ENCODE results near the gene PGLYRP4. TPM values are rescaled to one million over a fixed set of nuclear protein-coding genes. Genes with fewer than 3 reads are reported as not detected.

The PGLYRP4 gene
- total and polyA plus RNA-seq, 2 donors = 1.3 to 6.1 TPM

- WGBS = 98% methylated on average over 23 of the region's 23 CpGs
- H3K9me3 ChIP-seq (ENCODE audit: control insufficient read depth in 2 of 2, insufficient read depth in 1 of 2, low read length in 1 of 2) = no peaks in the 10 kb centered on the region
- no peak overlapping the region for H3K27ac ChIP-seq (ENCODE audit: low read depth in 1 of 2, low read length in 1 of 2)
- H3K27me3 ChIP-seq (ENCODE audit: control insufficient read depth in 2 of 2, insufficient read depth in 1 of 2, low read length in 1 of 2) = no peaks in the 10 kb centered on the region
- H3K4me1 ChIP-seq (ENCODE audit: control insufficient read depth in 2 of 2, insufficient read depth in 2 of 2, low read length in 2 of 2) = no peaks in the 10 kb centered on the region
- DNase-seq (ENCODE audit: low read depth in 6 of 9, low spot score in 9 of 9) = no peak
- no peaks in the 10 kb centered on the region for H3K36me3 ChIP-seq (ENCODE audit: control insufficient read depth in 2 of 2, insufficient read depth in 2 of 2, low read length in 1 of 2)
- H3K4me3 ChIP-seq (ENCODE audit: low read length in 2 of 2) = no peak overlapping the region
Measured at GRCh38 chr1:153380711-153381110, 32.1 kb upstream of the PGLYRP4 start.

DNA sequence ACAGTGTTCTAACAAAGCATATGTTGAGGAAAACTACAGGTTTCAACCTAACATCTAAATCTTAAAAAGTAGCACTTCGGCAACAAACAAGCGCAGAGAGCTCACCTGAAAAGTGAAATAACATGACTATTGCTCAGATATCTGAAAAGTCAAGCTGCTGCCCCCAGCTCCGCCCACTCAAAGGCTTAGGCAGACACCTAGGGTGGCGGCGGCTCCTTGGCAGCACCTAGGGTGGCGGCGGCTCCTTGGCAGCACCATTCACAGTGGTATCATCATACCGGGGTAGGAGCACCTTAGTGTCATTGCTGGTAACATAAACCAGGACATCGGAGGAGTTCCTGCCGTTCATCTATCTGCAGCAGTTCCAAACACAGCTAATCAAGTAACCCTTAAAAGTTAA lies 30.9 kb upstream of the PGLYRP4 start:
- no peaks in the 10 kb centered on the region for H3K36me3 ChIP-seq (ENCODE audit: control insufficient read depth in 2 of 2, insufficient read depth in 2 of 2, low read length in 1 of 2)
- H3K4me3 ChIP-seq (ENCODE audit: low read length in 2 of 2) = no peak overlapping the region
- no peaks in the 10 kb centered on the region for H3K4me1 ChIP-seq (ENCODE audit: control insufficient read depth in 2 of 2, insufficient read depth in 2 of 2, low read length in 2 of 2)
- no peak for DNase-seq (ENCODE audit: low read depth in 6 of 9, low spot score in 9 of 9)
- H3K27me3 ChIP-seq (ENCODE audit: control insufficient read depth in 2 of 2, insufficient read depth in 1 of 2, low read length in 1 of 2) = no peaks in the 10 kb centered on the region
- no peaks in the 10 kb centered on the region for H3K9me3 ChIP-seq (ENCODE audit: control insufficient read depth in 2 of 2, insufficient read depth in 1 of 2, low read length in 1 of 2)
- 97% methylated on average over 10 of the region's 10 CpGs for WGBS
- H3K27ac ChIP-seq (ENCODE audit: low read depth in 1 of 2, low read length in 1 of 2) = no peak overlapping the region

DNA sequence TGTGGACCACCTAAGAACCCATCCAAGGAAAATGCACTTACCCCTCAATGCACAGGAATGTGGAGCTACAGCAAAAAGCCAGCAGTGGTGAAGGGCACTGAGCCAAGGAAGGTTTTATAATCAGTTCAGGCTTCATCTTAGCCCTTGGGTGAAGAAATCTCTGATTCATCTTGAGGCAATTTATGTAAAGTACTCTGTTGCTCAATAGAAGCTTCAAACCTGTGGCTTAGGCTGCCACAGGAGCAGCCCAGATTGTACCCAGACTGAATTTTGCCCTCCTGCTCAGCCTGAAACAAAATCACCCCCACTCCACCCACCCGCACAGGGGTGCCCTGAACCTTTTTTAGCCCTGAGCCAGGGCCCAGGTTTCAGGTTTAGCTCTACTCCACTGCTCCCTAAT lies 26.9 kb upstream of the PGLYRP4 start, which contains the start of gene S100A12:
TSS of gene S100A12 (minus strand) at position 111 of the 400 bp plus-strand sequence. CDS start 1,029 bp downstream, outside the sequence.
- Histone ChIP-seq H3K27ac (ENCODE audit: low read depth in 1 of 2, low read length in 1 of 2) (no peak within 1 kb of the TSS), H3K4me3 (ENCODE audit: low read length in 2 of 2) (no peak within 1 kb of the TSS), H3K4me1 (ENCODE audit: control insufficient read depth in 2 of 2, insufficient read depth in 2 of 2, low read length in 2 of 2) (no peaks in the 10 kb centered on the region), H3K36me3 (ENCODE audit: control insufficient read depth in 2 of 2, insufficient read depth in 2 of 2, low read length in 1 of 2) (no peaks in the 10 kb centered on the region), H3K9me3 (ENCODE audit: control insufficient read depth in 2 of 2, insufficient read depth in 1 of 2, low read length in 1 of 2) (no peaks in the 10 kb centered on the region), H3K27me3 (ENCODE audit: control insufficient read depth in 2 of 2, insufficient read depth in 1 of 2, low read length in 1 of 2) (no peaks in the 10 kb centered on the region)
- 97% methylated on average over 1 of the region's 1 CpG for WGBS
- DNase-seq (ENCODE audit: low read depth in 6 of 9, low spot score in 9 of 9) = no peak

GRCh38 chr1:153374071-153374470 lies 25.4 kb upstream of the PGLYRP4 start:
- no peaks in the 10 kb centered on the region for H3K36me3 ChIP-seq (ENCODE audit: control insufficient read depth in 2 of 2, insufficient read depth in 2 of 2, low read length in 1 of 2)
- H3K27me3 ChIP-seq (ENCODE audit: control insufficient read depth in 2 of 2, insufficient read depth in 1 of 2, low read length in 1 of 2) = no peaks in the 10 kb centered on the region
- no peak for DNase-seq (ENCODE audit: low read depth in 6 of 9, low spot score in 9 of 9)
- H3K27ac ChIP-seq (ENCODE audit: low read depth in 1 of 2, low read length in 1 of 2) = no peak overlapping the region
- WGBS = 81% methylated on average over 2 of the region's 2 CpGs
- H3K9me3 ChIP-seq (ENCODE audit: control insufficient read depth in 2 of 2, insufficient read depth in 1 of 2, low read length in 1 of 2) = no peaks in the 10 kb centered on the region
- H3K4me3 ChIP-seq (ENCODE audit: low read length in 2 of 2) = no peak overlapping the region
- no peaks in the 10 kb centered on the region for H3K4me1 ChIP-seq (ENCODE audit: control insufficient read depth in 2 of 2, insufficient read depth in 2 of 2, low read length in 2 of 2)

DNA sequence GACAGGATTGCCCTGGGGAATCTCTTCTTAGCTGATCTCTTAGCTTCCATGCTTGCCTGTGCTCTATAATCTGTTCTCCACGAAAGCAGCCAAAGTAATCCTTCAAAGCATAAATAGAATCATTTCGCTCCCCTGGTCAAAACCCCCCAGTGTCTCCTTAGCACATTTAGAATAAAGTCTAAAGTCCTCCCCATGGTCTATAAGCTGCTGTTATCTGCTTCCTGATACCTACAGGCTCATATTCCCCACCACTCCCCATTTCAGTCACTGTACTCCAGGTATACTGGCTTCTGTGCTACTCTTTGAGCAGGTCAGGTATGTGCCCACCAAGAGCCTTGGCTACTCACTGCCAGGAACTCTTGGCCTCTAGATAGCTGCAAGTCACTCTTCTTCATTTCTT lies 23.9 kb upstream of the PGLYRP4 start:
- no peak for DNase-seq (ENCODE audit: low read depth in 6 of 9, low spot score in 9 of 9)
- Histone ChIP-seq H3K9me3 (ENCODE audit: control insufficient read depth in 2 of 2, insufficient read depth in 1 of 2, low read length in 1 of 2) (no peaks in the 10 kb centered on the region), H3K4me3 (ENCODE audit: low read length in 2 of 2) (no peak overlapping the region), H3K36me3 (ENCODE audit: control insufficient read depth in 2 of 2, insufficient read depth in 2 of 2, low read length in 1 of 2) (no peaks in the 10 kb centered on the region), H3K27me3 (ENCODE audit: control insufficient read depth in 2 of 2, insufficient read depth in 1 of 2, low read length in 1 of 2) (no peaks in the 10 kb centered on the region), H3K4me1 (ENCODE audit: control insufficient read depth in 2 of 2, insufficient read depth in 2 of 2, low read length in 2 of 2) (no peaks in the 10 kb centered on the region), H3K27ac (ENCODE audit: low read depth in 1 of 2, low read length in 1 of 2) (no peak overlapping the region)
- WGBS = 95% methylated on average over 2 of the region's 2 CpGs

DNA sequence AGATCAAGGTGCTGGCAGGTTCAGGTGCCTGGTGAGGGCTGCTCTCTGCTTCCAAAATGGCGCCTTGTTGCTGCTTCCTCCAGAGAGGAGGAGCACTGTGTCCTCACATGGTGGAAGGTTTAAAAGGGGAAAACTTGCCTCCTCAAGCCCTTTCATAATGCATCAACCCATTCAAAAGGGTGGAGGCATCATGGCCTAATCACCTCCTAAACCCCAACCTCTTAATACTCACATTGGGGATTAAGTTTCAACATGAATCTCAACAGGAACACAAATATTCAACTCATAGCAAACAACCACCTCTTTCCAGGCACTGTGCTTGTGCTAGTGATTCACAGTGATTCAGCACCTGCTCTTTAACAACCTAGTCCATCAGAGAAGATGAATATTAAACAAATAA lies 22.6 kb upstream of the PGLYRP4 start:
- 95% methylated on average over 1 of the region's 1 CpG for WGBS
- no peak overlapping the region for H3K27ac ChIP-seq (ENCODE audit: low read depth in 1 of 2, low read length in 1 of 2)
- DNase-seq (ENCODE audit: low read depth in 6 of 9, low spot score in 9 of 9) = no peak

GRCh38 chr1:153370146-153370545 lies 21.5 kb upstream of the PGLYRP4 start:
- 93% methylated on average over 3 of the region's 3 CpGs for WGBS
- Histone ChIP-seq H3K27ac (ENCODE audit: low read depth in 1 of 2, low read length in 1 of 2) (no peak overlapping the region), H3K4me3 (ENCODE audit: low read length in 2 of 2) (no peak overlapping the region), H3K27me3 (ENCODE audit: control insufficient read depth in 2 of 2, insufficient read depth in 1 of 2, low read length in 1 of 2) (no peaks in the 10 kb centered on the region), H3K36me3 (ENCODE audit: control insufficient read depth in 2 of 2, insufficient read depth in 2 of 2, low read length in 1 of 2) (no peaks in the 10 kb centered on the region), H3K4me1 (ENCODE audit: control insufficient read depth in 2 of 2, insufficient read depth in 2 of 2, low read length in 2 of 2) (peaks cover 0 to 3% of the 10 kb centered on the region in 2 donors), H3K9me3 (ENCODE audit: control insufficient read depth in 2 of 2, insufficient read depth in 1 of 2, low read length in 1 of 2) (no peaks in the 10 kb centered on the region)
- no peak for DNase-seq (ENCODE audit: low read depth in 6 of 9, low spot score in 9 of 9)

More for the DNA sequence above, 22.6 kb upstream of the PGLYRP4 start:
- H3K4me3 ChIP-seq (ENCODE audit: low read length in 2 of 2) = no peak overlapping the region
- no peaks in the 10 kb centered on the region for H3K4me1 ChIP-seq (ENCODE audit: control insufficient read depth in 2 of 2, insufficient read depth in 2 of 2, low read length in 2 of 2)
- no peaks in the 10 kb centered on the region for H3K9me3 ChIP-seq (ENCODE audit: control insufficient read depth in 2 of 2, insufficient read depth in 1 of 2, low read length in 1 of 2)
- H3K36me3 ChIP-seq (ENCODE audit: control insufficient read depth in 2 of 2, insufficient read depth in 2 of 2, low read length in 1 of 2) = no peaks in the 10 kb centered on the region
- no peaks in the 10 kb centered on the region for H3K27me3 ChIP-seq (ENCODE audit: control insufficient read depth in 2 of 2, insufficient read depth in 1 of 2, low read length in 1 of 2)

- Histone ChIP-seq H3K4me3 (ENCODE audit: low read length in 2 of 2) (no peak overlapping the region), H3K4me1 (ENCODE audit: control insufficient read depth in 2 of 2, insufficient read depth in 2 of 2, low read length in 2 of 2) (peaks cover 0 to 15% of the 10 kb centered on the region in 2 donors), H3K27me3 (ENCODE audit: control insufficient read depth in 2 of 2, insufficient read depth in 1 of 2, low read length in 1 of 2) (no peaks in the 10 kb centered on the region), H3K9me3 (ENCODE audit: control insufficient read depth in 2 of 2, insufficient read depth in 1 of 2, low read length in 1 of 2) (no peaks in the 10 kb centered on the region), H3K27ac (ENCODE audit: low read depth in 1 of 2, low read length in 1 of 2) (no peak overlapping the region), H3K36me3 (ENCODE audit: control insufficient read depth in 2 of 2, insufficient read depth in 2 of 2, low read length in 1 of 2) (no peaks in the 10 kb centered on the region)
- DNase-seq (ENCODE audit: low read depth in 6 of 9, low spot score in 9 of 9) = no peak
- 82% methylated on average over 2 of the region's 2 CpGs for WGBS
Measured at GRCh38 chr1:153368495-153368894, 19.9 kb upstream of the PGLYRP4 start.

- no peak overlapping the region for H3K27ac ChIP-seq (ENCODE audit: low read depth in 1 of 2, low read length in 1 of 2)
- DNase-seq (ENCODE audit: low read depth in 6 of 9, low spot score in 9 of 9) = no peak
- WGBS = 94% methylated on average over 2 of the region's 2 CpGs
Measured at GRCh38 chr1:153367090-153367489, 18.4 kb upstream of the PGLYRP4 start.

GRCh38 chr1:153366261-153366660 lies 17.6 kb upstream of the PGLYRP4 start:
- no peaks in the 10 kb centered on the region for H3K27me3 ChIP-seq (ENCODE audit: control insufficient read depth in 2 of 2, insufficient read depth in 1 of 2, low read length in 1 of 2)
- no peak overlapping the region for H3K4me3 ChIP-seq (ENCODE audit: low read length in 2 of 2)

More at GRCh38 chr1:153367090-153367489, 18.4 kb upstream of the PGLYRP4 start:
- Histone ChIP-seq H3K9me3 (ENCODE audit: control insufficient read depth in 2 of 2, insufficient read depth in 1 of 2, low read length in 1 of 2) (no peaks in the 10 kb centered on the region), H3K27me3 (ENCODE audit: control insufficient read depth in 2 of 2, insufficient read depth in 1 of 2, low read length in 1 of 2) (no peaks in the 10 kb centered on the region), H3K4me3 (ENCODE audit: low read length in 2 of 2) (no peak overlapping the region), H3K36me3 (ENCODE audit: control insufficient read depth in 2 of 2, insufficient read depth in 2 of 2, low read length in 1 of 2) (no peaks in the 10 kb centered on the region), H3K4me1 (ENCODE audit: control insufficient read depth in 2 of 2, insufficient read depth in 2 of 2, low read length in 2 of 2) (peaks cover 0 to 20% of the 10 kb centered on the region in 2 donors)

More at GRCh38 chr1:153366261-153366660, 17.6 kb upstream of the PGLYRP4 start:
- no peak for DNase-seq (ENCODE audit: low read depth in 6 of 9, low spot score in 9 of 9)
- no peak overlapping the region for H3K27ac ChIP-seq (ENCODE audit: low read depth in 1 of 2, low read length in 1 of 2)
- H3K36me3 ChIP-seq (ENCODE audit: control insufficient read depth in 2 of 2, insufficient read depth in 2 of 2, low read length in 1 of 2) = no peaks in the 10 kb centered on the region
- peaks cover 0 to 20% of the 10 kb centered on the region in 2 donors for H3K4me1 ChIP-seq (ENCODE audit: control insufficient read depth in 2 of 2, insufficient read depth in 2 of 2, low read length in 2 of 2)
- 89% methylated on average over 6 of the region's 6 CpGs for WGBS
- H3K9me3 ChIP-seq (ENCODE audit: control insufficient read depth in 2 of 2, insufficient read depth in 1 of 2, low read length in 1 of 2) = no peaks in the 10 kb centered on the region
